Kidney tubule cell (primary cell): Measurements from ENCODE around the gene ARFGAP1.

Source experiments
- DNase-seq: peaks from one replicate; pipeline ENCODE4 v3.0.0-alpha.2; 2018; ENCODE audit warnings: low spot score

ARFGAP1 gene

DNA sequence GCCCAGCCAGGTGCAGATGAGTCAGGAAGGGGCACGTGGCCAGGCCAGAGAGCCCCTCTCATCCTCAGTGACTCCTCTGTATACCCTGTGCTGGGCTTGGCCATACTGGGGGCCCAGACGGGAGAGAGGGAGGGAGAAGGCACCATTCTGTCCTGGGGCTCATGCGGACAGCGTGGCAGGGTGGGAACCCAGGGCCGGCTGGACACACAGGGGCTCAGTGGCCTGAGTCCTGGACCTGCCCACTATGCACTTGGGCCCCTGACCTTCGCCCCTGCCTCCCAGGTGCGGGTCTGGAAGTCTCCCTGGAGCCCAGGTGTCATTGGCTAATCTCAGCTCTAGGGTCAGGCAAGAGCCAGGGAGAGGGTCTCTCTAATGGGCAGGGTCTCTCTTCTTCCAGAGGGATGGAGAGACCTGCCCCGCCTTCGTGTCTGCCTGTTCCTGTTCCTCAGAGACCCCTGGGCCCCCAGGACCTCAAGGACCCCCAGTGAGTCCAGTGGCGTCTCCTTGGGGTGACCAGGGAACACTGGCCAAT is 48.1 kb downstream of the ARFGAP1 start:
- no peak for DNase-seq

DNA sequence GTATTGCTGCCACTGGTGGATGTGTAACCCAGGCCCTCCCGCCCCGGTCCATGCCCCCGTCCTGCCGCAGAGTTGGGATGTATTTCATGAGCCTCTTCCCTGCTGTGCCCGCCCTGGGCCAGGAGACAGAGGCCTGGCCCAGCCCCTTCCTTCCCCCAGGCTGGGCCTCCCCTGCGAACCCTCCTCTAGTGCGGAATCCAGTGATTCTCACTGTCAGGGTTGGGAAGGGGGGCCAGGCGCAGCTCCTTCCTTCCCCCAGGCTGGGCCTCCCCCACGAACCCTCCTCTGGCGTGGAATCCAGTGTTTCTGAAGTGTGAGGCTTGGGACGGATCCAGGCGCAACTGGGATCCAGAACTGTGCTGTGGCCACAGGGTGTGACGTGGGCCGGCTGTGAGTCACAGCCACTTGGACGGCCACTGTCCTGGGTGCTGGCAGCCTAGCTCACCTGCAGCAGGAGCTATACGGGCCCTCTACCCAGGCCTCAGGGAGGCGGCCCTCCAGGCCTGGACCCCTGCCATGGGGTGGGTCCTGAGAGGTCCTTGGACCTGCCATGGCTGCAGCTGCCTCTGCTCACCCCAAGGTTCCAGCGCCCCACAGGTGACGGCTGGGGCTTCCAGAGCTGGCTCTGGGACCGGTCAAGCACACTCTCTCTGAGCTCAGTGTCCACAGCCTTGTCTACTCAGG is 48.7 kb downstream of the ARFGAP1 start:
- no peak for DNase-seq

DNA sequence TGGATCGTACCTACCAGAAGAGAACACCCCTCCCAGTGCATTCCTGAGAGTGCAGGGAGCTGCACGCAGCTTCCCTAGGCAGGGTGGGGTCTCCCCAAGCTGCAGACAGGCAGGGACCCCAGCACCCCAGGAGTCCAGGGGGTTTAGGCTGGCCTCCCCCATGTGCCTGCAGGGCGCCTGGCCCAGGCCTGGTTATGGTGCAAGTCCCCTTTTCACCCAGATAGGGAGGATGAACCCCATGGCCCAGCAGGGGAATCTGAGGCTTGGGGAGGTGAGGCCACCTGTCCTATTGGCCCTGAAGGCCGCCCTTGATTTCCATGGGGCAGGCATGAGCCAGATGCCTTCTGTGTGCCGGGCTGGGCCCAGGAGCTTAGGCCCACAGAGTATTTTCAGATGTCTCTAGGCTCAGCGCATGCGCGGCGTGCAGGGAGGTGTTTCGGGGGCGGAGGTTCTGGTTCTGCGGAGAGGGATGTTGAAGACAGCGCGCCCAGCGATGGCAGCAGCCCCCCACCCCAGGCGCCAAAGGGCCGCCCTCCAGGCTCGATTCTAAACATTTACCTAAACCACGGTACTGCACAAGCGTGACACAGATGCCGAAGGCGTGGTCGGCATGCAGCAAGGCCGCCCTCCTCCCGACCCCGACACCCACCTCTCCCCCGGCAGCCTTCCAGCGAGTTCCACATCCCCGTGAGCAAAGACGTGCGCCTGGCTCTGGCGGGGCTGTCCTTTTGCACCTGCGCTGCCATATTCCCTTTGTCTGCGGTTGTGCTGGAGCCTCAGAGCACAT is 49.7 kb downstream of the ARFGAP1 start:
- DNase-seq = no peak

DNA sequence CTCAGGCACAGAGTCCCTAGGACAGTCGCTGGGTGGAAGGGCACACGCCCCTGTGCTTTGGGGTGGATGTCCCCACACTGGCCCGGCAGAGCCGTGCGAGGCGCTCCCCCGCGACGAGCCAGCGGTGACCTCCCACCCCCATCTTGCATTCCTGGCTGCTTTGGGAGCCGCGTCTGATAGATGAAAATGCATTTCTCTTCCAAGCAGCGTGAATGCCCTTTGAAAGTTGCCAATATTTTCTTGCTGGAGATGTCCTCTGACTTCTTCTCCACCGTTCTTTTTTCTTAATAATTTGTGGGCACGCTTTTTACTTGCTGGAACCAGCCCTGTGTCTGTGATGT is 50.3 kb downstream of the ARFGAP1 start:
- DNase-seq = no peak

DNA sequence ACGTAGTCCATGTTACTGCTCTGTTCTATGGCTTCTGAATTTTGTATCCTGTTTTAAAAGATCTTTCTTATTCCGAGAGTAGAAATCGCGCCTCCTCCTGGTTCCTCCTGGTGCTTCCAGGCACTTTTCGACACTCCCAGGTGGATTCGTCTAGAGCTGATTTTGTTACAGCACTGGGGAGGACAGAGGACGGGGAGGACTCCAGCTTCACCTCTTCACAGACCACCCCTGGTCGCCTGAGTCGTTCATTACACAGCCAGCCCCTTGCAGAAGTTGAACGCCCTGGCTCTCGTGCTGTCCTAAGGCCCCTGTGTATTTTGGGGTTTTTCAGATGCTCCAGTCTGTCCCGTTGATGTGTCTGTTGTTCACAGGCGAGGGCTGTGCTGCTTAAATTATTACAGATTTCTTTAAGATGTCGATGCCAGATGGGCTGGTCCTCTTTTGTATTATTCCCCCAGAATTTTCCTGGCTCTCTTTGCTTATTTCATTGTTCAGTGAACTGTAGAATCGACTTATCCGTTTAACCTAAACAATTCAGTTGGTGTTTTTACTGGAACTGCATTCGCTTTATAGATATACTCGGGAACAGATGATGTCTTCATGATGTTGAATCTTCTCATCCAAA is 50.9 kb downstream of the ARFGAP1 start:
- DNase-seq = no peak

DNA sequence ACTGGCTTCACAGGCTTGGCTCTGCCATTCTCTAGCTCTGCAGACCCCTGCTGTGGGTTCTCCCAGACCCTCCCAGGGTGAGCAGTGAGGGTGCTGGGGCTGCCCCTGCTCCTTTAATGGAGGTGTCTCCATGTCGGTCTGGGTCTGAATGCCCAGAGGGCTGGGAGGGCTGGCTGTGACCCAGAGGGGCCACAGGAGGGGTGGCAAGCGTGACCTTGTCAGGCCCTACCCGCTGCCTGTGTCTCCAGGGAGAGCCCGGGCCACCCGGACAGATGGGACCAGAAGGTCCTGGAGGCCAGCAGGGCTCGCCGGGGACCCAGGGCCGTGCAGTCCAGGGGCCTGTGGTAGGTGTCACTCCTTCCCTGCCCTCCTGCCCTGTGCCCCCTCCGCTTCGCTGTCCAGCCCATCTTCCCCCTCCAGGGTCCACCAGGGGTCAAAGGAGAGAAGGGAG is 52.4 kb downstream of the ARFGAP1 start:
- DNase-seq = no peak

DNA sequence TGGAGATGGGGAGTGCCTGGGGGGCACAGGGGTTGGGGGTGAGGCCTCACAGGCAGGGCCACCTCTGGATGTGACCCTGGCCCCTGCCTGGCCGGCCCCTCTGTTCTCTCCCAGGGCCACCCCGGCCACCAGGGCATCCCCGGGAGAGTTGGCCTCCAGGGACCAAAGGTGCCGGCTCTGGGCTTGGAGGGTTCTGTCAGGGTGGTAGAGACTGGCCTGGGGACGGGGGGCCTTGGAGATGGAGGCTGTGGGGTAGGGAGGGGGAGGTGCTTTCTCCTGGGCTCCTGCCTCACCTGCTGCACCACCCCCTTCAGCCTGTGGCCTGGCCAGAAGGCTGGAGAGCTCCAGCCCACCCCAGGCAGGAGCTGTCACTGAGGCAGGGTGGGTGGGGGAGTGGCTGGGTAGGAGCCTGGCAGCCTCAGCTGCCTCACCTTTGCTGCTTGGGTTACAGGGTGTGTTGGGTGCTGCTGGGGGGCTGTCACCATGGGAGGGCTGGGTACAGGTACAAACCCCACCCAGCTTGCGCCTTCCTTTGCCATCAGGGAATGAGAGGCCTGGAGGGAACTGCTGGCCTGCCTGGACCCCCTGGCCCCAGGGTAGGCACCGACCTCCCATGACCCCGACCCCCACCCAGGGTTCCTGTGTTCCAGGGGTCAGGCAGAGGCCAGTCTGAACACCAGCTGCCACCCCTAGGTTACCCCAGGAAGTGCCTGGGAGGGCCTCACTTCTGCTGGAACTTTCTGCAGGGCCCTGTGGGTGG is 53.1 kb downstream of the ARFGAP1 start:
- DNase-seq = no peak

DNA sequence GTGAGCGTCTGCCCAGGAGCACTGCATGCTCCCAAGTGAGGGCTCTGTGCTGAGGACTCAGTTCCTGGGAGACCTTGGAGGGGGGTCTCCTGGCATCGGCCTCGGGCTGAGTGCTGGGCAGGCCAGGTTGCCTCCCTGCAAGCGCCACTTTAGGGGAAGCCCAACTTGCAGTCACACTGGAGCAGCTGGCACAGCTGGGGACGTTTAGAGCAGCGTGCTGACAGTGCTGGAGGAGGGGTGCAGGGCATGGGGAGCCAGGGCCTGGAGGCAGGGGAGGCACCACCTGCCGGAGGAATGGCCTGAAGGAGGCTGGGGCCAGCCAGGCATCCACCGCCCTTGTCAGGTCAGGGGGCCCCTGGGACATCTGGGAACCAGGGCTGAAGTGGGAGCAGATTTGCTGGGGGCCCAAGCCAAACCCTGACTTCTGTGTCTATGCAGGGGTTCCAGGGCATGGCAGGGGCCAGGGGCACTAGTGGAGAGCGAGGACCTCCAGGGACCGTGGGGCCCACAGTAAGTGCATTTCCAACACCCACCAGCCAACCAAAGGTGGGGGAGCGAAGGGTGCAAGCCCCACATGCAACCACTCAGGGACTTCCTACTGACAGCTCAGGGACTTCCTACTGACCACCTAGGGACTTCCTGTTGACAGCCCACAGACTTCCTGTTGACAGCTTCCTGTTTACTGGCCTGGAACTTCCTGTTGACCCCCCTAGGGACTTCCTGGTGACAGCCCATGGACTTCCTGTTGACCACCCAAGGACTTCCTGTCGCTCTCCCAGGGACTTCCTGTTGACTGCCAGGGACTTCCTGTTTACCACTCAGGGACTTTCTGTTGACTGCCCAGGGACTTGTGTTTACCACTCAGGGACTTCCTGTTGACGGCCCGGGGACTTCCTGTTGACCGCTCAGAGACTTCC is 54.0 kb downstream of the ARFGAP1 start:
- DNase-seq = no peak

DNA sequence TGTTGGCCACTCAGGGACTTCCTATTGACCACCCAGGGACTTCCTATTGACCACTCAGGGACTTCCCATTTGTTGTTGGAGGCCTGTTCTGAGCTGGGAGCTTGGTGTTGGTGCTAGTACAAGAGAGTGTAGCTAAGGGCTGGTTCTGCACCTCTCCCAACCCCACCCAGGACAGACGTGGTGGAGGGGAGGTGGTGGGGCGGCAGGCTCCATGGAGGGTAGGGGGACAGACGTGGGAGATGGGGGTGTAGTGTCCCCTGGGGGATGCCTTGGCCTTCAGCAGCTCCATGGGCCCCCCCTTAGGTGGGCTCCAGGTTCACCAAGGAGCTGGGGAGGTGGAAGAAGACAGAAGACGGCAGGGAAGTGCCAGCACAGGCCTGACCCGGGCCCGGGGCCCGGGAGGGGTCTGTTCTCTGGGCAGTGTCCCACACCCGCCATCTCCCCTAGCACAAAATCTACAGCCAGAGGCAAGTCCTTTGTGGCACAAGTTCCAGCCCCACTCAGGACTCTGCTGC is 54.7 kb downstream of the ARFGAP1 start:
- DNase-seq = no peak

DNA sequence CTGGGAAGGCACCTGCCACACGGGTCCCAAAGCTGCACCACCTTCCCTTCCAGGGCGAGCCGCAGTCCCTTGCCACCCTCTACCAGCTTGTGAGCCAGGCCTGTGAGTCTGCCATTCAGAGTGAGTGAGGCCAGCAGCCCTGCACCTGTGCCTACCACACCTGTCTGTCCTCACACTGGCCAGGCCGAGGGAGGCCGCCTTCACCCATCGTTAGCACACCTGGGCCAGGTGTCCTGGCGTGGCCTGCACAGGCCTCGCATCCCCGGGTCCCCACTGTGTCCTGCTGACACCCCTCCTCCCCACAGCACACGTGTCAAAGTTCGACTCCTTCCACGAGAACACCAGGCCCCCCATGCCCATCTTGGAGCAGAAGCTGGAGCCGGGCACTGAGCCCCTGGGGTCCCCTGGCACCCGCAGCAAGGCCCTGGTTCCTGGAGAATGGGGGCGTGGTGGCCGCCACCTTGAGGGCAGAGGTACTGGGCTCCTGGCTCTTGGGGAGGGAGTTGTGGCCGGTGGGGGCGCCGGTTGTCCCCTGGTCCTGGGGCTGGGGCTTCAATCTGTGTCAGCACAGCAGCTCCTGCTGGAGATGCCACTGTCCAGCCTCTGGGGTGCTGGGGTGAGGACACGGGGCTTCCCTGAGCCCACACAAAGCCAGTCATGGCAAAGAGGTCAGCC is 55.5 kb downstream of the ARFGAP1 start:
- no peak for DNase-seq

DNA sequence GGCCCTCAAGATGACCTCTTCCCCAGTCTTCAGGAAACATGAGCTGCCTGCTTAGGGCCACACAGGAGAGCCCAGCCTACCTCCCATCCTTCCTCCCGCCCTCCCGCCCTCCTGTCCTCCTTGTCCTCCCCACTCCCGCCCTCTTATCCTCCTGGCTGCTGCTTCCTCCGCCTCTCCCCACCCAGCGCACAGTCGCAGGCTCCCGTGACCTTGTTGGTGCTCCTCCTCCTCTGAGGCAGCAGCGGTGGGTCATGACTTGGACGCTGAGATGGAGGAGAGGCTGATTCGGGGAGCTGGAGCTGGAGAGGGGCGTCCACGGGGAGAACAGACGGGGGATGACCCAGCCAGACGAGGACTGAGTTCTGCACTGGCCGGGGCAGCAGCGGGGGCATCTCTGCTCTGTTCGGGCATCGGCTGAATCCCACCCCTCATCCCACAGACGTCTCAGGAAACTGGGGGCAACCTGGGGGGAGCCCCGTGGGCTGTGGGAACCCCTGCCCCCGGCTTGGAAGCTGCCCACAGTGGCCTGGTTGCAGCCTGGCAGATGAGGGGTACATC is 56.2 kb downstream of the ARFGAP1 start:
- DNase-seq = no peak

DNA sequence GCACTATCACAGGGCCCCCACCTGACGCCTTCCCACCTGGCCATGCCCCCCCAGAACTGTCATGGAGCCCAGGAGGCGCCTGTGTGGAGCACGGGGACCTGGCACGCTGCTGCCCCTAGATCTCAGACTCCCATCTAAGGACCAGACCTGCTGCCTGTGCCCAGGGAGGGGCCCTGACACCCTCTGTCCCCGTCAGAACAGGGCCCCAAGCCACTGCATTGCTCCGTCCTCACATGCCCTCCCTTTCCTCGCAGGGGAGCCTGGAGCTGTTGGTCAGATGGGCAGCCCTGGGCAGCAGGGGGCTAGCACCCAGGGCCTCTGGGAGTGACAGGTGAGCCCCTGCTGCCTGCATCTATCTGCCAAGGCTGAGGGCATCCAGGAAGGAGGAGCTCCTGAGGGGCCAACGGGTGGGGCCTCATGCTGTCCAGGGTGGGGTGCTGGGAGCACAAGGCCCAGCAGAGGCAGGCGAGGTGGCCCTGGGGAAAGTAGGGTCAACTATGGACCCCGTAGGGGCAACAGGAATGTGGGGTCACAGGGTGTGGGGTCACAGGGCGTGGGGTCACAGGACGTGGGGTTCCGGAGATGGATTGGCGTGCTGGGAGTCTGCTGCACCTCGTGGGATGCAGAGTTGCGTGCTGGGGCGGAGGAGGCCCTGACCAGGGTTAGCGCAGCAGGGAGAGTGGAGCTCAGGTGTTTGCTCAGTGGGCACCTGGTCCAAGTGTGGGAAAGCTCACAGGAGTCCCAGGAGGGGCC is 56.9 kb downstream of the ARFGAP1 start:
- no peak for DNase-seq

DNA sequence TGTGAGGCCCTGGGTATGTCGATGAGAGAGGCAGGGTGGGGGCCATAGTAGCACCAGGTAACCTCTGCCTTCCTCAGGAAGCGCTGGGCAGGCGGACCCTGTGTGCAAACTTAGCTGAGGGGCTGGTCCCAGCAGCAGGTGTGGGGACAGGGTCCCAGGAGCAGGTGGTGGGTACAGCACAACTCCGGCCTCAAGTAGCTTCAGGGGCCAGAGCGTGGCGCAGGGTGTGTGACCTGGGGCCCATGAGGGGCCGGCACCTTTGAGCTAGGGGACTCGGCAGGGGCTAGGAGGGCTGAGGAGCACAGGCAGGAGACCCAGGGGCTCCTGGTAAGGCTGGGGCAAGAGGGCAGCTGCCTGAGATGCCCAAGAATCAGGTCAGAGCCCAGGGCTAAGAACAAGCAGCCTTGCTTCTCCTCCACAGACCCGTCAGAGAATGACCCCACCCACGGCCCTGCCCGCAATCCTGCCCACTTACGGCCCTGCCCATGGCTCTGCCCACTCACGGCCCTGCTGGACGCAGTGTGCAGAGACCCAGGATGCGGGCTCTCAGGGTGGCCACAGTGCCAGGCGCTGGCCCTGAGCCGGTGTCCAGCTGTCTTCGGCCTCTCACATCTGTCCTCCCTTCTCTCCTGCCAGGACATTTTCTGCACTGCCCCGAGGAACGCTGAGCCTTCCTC is 57.6 kb downstream of the ARFGAP1 start:
- DNase-seq = no peak

DNA sequence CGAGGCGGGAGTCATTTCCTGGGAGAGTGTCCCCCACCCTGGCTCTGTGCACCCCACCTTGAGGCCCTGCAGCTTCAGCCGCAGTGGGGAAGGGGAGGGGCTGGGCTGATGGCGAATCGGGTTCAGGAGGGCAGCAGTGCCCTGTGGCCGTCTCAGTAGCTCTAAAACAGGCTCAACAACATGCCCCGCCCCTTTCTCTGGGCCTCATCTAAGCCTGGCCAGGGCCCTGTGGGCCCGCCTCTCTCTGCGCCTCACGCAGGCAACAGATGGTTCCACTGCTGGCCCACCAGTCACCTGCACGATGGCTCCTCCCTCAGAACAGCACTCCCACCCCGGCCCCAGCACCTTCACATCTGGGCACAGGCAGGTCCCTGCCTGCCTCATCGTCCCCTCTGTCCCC is 58.3 kb downstream of the ARFGAP1 start:
- DNase-seq = no peak

DNA sequence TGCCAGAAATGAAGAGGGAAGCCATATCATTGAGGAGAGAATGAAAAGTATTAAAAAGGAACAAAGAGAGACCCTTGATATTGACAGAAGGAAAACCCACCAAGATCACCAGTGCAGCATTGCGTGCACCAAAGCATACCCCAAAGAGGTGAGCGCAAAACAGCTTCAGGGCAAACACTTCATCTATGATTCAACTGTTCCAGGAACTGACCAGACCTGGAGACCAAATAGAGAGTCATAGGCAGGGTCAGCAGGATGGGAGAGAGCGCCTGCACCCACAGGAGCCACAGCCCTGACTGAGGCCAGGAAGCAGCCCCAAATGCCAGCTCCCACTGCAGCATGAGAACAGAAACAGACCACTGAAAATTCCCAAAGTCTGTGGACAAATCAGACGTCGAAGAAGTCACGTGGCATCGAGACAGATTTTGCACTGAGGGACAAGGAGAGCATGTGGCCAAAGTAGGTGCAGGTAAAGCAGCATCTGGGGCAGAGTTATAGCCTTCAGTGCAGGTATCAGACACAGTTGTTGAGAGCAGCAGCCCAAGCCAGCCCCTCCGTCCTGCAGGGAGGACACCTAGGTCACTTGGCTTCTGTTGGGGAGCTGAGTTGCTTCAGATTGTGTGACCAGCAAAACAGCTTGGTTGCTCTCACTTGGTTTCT is 59.3 kb downstream of the ARFGAP1 start:
- DNase-seq = no peak

DNA sequence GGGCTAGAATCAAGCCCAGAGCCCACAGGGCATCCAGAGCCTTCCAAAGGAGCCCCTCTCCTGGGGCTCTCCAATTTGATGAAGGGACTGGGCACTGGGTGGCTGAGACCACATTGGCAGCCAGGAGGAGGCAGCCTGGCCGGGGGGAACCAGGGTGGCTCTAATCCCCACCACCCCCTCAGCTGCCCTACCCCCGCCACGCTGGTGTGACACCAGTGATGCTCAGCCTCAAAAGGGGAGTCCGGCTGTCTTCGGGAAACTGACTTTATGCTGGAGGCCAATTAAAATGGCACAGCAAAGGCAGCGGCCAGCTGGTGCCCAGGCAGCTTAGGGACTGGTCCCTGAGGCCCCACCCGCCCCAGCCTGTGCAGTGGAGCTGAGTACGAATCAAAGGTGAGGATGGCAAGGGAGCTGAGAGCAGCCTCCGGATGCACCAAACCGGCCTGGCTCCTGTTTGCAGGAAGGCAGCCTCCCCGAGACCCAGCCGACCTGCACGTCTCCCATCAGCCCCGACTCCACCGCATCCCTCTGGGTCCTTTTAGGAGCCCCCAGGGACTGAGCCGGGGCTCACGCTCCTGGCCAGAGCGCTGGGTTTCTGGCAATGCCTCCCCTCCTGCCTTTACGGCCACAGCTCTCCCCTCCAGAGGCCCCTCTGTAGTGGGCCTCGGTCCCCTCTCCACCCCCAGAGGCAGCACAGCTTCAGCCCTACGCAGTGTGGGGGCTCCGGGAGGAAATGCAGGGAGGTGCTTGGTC is 60.1 kb downstream of the ARFGAP1 start:
- DNase-seq = no peak

DNA sequence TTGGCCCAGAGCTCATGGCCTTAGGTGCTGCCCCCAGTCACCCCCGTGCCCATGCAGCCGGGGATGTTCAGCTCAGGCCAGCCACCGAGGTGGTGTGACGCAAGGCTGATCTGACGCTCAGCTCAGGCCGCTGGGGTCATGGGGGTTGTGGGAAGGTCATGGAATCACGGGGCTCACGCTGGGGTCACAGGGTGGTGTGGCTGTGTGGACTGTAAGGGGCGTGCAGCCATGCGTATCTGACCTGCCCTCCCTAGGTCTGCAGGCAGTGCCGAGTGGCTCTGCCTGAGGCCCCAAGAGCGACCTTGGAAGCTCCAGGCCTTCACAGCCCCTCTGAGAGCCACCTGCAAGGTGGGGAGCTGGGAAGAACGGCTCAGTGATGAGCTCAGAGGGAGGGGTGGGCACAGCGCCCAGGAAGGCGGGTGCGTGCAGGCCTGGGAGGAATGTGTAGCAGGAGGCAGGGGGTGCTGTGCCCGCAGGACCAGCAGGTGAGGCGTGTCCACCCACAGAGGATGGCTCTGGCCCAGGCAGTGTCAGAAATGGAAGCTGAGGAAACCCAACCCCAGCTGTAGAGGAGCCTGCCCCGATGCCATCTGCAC is 60.7 kb downstream of the ARFGAP1 start:
- DNase-seq = peak; percentile 12
